Hematopoietic multipotent progenitor cell treated with erythropoietin and hydrocortisone succinate and interleukin-3 and kit ligand, for 17 days (in vitro differentiated cells): ENCODE data around the gene GPC5.
"Not testable (repeated sequence)": the region's sequence is repeated elsewhere in the genome, so short reads cannot be mapped to it uniquely, and the experiment has no call there.

Source experiments
- DNase-seq: peaks from one replicate; pipeline ENCODE4 v3.0.0-alpha.2; 2015; ENCODE audit warnings: low spot score

GPC5 gene

DNA sequence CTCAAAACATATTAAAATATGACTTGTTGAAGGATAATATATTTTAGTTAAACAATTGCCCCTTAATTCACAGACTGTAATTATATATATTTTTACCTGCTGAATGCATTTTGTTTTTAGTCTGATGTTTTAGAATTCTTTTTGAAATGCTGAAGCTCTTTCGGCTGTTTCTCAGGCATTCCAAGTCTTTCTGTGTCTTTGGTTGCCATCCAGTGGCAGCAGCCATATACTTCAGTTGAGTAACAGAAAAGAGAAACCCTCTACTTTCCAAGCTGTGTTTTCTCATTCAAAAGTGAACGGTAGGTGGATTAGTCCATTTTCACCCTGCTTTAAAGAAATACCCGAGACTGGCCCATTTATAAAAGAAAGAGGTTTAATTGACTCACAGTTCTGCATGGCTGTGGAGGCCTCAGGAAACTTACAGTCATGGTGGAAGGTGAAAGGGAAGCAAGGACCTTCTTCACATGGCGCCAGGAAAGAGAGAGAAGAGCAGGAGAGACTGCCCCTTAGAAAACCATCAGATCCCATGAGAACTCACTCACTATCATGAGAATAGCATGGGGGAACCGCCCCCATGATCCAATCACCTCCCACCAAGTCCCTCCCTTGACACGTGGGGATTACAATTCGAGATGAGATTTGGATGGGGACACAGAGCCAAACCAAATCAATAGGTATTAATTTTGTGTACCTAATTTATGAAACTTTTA lies 383.7 kb downstream of the GPC5 start:
- DNase-seq: not testable (repeated sequence)

DNA sequence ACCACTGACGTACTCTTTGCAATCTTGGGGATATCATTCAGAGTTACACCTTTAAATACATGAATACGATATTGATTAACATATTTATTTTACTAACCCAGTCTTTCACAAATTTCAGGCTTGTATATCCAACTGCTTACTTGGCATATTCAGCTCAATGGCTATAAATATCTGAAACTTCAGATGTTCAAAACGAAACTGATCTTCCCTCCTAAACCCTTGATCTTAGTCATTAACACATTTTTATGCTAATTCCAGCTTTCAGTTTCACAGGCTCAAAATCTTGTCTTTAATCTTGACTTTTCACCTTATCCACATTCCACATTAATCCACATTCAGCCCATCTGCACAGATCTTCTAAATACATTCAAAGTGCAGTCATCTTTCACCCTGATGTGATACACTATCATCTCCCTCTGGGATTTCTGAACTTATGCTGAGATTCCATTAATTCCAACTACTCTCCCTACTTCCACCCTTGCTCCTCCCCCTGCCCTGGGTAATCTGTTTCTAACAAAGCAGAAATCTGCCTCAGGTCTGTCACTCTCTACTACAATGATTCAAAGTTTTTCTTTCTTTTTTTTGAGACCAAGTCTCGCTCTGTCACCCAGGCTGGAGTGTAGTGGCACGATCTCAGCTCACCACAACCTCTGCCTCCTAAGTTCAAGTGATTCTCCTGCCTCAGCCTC lies 387.2 kb downstream of the GPC5 start:
- no peak for DNase-seq

DNA sequence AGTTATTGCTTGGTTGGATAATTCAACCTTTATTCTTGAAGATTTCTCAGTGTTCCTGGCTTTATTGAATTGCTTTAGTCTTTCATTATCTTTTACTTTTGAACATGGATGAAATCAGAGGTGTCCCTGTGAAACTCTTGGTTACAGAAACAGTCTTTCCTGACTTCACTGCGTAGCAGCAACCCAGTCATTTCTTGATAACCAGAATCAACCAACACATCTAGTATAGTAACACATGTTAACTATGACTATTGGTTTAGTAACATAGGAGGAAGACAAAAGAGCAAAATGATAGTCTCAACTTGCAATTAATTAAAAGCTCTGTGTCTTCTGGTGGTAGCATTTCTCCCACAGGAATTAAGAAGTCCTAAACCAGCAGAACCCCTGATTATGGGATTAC lies 393.6 kb downstream of the GPC5 start:
- no peak for DNase-seq

DNA sequence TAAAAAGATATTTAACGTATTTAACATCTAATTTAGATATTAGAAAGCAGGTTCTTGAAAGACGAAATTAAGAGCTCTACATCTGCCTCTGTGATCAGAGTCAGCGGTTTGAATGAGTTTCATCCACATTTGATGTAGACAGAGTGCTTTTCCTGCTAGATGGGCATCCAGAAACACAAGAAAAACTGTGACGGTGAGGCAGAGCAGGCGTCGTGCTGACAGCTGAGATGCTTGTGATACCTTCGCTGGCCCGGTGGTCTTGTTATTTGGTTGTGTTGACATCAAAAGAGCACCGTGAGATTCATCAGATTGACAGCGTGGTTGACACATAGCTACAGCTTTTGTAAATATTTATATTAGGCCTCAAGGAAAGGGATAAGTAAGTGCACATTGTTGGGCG lies 399.1 kb downstream of the GPC5 start:
- no peak for DNase-seq

DNA sequence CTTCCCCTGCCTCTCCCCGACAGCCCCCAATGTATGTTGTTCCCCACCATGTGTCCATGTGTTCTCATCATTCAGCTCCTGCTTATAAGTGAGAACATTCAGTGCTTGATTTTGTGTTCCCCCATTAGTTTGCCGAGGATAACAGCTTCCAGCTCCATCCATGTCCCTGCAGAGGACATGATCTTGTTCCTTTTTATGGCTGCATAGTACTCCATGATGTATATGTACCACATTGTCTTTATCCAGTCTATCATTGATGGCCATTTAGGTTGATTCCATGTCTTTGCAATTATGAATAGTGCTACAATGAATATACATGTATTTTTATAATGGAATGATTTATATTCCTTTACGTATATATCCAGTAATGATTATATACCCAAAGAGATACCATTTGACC lies 399.9 kb downstream of the GPC5 start:
- not testable (repeated sequence) for DNase-seq

DNA sequence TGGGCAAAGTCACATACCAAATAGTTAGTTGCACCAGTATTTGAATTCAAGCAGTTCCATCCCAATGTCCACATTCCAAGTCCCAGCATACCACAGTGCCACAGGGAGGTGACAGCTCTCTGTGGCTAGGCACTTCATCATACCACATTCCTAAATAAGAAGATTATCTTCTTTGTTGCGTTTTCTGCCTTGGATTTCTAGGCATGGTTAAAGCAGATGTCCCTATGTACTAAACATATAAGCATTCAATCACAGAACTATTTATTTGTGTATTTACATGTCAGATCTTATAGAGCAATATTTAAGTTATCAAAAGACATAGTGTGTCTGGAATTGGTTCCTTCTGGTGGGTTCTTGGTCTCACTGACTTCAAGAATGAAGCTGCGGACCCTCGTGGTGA lies 403.4 kb downstream of the GPC5 start:
- not testable (repeated sequence) for DNase-seq

DNA sequence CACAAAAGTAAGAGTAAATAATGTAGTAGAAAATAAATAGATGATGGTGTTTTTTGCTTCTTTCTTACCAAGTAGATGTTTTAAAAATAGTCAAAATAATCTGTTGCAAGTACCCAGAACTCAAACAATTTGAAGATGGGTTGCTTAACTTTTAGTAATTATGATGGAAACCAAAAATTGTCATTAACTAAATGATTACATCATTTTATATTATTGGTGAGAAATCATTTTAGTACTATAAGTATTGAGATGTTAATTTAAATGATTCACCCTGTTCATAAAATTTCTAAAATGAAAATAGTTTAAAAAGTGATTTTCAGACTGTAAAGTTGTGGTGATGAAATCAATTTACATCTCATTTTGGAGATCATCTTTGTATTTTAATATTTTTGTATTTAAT lies 404.5 kb downstream of the GPC5 start:
- DNase-seq: no peak

DNA sequence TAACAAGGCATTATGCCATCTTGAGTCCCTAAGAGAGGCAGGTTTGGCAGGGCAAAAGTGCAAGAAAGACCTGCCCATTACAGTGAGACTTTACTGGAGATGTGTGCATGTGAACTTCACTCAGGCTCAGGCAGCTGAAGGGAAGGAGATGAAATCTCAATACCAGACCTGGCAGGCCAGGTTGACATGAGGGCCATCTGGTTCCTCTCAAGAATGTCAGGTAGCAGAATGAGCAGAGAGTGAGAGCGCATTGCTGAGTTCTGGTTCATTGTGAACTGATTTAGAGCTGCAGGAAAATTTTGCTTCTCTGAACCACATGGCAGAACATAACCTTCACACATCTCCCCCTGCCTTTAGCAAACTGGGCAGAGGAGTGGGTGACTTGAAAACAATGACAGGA lies 406.3 kb downstream of the GPC5 start:
- no peak for DNase-seq

DNA sequence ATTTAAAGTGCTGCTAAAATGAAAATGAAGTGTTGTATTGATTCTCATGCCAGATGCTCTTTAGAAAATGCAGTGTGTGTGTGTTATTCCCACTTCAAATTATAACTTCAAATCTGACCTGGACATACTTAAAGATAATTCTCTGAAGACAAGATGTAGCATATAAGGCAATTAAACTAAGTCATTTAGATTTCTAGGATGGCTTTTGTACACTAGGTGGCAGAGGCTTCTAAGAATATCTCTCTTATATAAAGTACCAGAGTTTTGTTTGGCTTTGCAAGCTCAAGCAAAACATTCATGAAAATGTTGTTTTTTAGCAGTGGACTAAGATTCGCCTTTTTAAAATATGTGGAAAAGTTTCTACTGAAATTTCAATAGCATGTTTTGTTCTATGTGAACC lies 407.2 kb downstream of the GPC5 start:
- DNase-seq: no peak

DNA sequence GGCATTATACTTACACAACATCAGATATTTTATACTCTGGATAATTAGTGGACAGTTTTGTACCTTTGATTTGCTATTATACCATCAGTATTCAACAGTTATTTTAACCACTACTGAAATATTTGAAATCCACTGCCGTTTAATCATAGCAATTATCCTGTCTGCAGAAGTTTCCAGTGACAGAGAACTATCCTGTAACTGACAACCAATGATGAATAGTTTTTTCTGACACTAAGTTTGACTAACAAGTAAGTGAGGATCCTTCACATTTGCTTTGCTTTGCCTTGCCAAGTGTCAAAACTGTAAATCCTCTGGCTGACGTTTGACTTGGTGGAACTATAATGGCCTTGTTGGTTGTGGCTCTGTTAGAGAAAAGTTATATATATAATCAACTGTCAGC lies 410.7 kb downstream of the GPC5 start:
- DNase-seq: no peak

DNA sequence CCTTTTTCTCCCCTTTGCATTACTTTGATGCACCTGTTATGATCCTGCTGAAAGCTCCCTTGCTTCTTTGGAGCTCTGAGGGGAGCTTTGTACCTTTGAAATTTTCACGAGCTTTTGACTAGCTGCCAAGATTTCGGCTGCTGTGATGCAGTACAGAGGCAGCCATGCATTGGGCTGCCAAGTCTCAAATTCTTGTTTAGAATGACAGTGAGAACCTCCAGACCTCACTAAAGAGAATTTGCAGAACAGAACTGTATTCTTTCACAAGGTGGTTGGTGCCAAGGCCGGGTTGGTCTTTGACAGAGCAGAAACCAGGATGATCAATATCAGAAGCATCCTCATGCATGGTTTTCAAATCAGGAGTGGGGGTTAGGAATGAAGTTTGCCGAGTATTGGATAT lies 414.8 kb downstream of the GPC5 start:
- no peak for DNase-seq

DNA sequence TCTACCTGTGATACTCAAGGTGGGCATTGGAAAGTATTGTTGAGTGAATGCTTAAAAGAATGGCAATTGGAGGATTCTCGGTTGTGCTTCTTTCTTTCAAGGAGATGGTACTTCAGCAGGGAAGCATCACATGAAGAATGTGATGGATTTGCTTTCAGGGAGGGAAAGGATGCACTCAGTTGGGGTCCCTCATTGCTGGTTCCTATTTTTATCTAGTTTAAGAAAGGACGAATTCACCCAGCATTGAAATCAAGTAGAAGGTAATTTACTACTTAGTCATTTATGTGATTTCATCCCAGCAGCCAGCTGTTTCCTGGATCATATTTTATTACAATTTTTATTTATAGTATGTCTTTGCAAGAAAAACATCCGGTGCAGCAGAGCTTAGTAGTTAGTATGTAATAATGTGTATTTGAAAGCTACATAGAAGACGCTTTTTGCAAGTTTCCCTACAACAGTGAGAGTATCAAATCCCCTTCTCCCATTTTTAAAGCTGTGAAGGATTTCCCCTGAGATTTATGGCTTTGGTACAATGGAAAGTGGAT lies 417.9 kb downstream of the GPC5 start:
- DNase-seq: no peak

DNA sequence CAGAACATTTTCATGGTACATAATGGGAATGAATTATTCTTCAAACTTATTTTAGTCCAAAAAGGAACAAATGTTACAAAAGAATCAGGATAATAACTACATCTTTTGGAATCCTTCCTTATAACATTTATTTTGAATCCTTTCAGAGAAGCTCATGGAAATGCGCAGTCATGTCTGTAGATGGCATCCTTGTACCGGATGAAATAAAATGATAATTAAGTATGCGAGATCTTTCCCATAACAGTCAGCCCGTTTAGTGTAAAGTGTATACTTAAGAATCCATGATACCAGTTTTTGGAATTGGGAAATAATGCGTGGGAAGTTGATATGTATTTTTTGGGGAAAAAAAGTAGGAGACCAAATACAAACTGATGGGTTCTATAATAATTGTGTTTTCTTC lies 418.8 kb downstream of the GPC5 start:
- no peak for DNase-seq

DNA sequence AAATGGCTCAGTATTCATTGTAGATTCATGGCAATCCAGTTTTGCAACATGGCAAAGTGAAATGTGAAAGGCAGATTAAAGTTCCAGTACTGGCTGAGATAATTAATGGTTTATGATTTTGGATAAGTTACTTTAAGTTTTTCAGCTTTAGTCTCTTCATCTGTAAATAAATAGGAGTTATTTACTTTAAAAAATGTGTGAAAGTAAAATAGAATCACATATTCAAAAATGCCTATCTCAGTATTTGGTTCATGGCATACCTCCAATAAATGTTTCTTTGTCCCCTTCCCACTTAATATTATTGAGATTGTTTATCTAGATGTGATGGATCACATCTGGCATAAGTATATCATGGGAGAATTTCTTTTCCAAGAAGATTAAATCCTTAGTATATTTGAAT lies 426.0 kb downstream of the GPC5 start:
- DNase-seq: no peak

DNA sequence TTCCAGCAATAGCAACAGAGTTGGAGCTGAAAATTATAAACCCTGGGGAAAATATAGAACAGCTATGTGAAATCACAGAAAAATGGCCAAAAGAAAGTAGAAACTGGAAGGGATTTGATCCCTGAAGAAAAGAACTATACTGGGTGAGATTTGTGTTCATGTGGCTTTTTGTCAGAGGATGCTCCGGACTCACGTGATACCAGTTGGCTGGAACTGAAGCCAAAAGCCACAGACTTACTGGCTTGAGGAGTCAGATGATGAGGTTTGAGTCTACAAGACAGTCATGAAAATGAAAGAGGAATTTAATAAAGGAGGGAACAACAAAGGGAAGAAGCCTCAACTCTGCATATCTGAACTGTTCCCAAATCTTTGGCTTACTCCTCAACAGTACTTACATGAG lies 427.1 kb downstream of the GPC5 start:
- no peak for DNase-seq

DNA sequence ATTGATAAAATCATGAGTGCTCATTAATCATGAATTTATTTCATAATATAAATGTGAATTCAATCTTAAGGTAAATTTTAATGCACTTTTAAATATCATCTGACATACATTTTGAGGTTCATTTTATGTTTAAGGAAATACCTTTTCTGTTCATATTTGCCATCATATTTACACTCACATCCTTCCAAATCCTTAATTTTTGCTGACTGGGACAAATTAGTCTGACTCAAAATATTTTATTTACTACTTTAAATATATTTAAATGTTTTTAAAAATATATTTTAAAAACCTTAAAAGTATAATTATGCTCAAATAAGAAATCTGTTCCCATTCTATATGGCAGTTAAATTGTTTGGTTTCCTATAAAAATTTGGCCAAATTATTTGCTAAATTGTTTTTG lies 438.1 kb downstream of the GPC5 start:
- DNase-seq: no peak

DNA sequence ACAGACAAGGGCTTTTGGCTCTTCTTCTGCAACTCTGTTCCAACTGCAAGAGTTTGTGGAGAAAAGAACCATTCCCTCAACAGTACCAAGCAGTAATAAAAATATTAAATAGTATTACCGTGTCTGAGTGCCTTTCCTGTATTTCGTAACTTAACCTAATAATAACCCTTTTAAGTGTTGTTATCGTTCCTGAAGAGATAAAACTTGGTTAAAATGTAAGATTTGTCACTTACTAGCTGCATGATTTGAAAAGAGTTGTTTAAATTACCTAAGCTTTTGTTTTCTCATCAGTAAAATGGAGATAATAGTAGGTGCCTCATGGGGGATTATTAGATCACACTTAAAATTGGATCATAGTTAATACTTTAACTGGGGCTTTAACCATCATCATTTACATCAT lies 447.2 kb downstream of the GPC5 start:
- no peak for DNase-seq

DNA sequence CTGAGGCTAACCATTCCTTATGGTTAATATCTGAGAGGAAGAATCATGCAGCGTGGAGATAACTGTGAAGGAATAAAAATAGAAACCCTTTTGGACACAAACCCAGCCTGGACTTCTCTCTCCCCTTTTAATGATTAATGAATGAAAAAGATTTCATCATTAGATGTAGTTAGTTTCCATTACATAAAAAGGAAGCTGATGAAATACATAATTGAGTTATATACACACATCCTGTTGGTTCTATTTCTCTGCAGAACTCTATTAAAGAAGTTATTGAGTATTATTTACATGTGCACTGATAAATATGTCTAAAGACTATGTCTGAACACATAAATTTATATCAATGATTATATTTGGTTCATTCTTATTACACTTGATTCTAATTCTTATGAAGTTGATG lies 465.3 kb downstream of the GPC5 start:
- no peak for DNase-seq

DNA sequence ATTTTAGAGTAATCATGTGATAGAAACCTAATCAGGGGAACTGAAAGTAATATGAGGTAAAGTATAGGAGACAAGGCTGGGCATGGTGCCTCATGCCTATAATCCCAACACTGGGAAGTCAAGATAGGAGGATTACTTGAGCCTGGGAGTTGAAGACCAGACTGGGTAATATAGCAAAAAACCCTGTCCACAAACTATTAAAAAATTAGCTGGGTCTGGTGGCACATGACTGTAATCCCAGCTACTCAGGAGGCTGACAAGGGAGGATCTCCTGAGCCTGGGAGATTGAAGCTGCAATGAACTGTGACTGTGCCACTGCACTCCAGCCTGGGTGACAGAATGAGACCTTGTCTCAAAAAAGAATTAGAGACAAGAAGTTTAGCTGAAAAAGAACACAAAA lies 469.9 kb downstream of the GPC5 start:
- DNase-seq: no peak

DNA sequence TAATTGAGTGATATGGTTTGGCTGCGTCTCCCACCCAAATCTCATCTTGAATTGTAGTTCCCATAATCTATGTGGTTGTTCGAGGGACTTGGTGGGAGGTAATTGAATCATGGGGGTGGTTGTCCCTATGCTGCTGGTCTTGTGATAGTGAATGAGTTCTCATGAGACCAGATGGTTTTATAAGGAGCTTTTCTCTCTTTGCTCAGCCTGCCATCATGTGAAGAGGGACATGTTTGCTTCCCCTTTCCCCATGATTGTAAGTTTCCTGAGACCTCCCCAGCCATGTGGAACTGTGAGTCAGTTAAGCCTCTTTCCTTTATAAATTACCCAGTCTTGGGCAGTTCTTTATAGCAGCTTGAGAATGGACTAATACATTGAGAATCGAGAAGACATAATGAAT lies 480.1 kb downstream of the GPC5 start:
- no peak for DNase-seq

DNA sequence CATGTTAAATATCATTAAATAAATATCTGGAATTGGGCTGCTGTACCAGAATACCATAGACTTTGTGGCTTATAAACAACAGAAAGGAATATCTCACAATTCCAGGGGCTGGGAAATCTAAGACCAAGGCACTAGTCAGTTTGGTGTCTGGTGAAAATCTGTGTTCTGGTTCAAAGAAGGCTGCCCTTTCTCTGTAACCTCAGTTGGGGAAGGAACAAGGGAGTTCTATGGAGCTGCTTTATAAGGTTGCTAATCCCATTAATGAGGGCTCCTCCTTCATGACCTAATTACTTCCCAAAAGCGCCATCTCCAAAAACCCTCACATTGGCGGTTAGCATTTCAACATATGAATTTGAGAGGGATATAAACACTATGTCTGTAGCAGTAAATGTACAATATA lies 480.9 kb downstream of the GPC5 start:
- DNase-seq: no peak

DNA sequence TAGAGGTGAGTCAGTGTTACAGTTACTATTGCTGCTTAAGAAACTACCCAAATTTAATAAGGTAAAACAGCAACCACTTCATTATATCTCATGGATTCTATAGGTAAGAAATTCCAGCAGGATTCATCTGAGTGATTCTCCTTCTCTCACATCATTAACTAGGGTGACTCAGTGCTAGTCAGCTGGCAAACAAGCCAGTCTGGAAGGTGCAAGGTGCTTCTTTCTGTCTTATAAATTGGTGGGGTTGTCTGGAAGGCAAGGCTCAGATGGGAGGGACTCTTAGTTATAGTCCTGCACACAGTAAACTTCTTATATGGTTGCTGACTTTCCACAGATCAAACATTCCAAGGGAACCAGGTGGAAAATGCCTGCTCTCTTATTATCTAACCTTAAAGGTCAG lies 484.5 kb downstream of the GPC5 start:
- no peak for DNase-seq

DNA sequence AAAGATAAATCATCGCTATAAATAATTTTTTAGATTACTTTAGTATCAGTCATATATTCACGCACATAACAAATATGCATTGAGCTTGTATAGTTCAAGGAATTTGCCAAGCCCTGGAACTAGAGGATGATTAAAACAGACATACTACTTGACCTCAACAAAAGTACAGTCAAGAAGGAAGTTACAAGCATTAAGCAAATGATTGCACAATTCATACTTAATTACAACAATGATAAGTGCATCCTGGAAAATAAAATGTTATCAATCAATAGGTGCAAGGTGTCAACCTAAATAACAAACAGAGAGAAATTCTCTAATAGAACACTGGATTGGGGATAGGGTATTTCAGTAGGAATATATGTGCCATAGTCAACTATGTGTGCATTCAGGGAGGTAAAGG lies 491.2 kb downstream of the GPC5 start:
- no peak for DNase-seq

DNA sequence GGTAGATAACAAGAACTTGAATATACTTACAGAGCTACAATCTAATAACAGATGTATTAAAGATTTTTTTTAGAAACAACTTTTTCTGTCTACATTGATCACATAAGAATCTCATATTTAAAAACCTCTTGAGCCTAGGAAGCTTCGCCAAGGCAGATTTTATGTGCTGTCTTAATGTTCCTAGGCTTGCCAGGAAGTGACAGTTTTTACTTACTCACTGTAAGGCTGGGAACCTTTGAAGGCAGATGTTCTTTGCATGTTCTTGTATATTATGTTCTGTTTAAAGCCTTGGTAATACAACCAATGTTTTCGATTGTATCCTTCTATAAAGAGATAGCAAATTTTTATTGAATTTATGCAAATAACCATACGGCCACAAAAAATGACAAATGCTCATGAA lies 492.7 kb downstream of the GPC5 start:
- no peak for DNase-seq
